Eye (tissue), 1 donor: ENCODE measurements around the gene IGSF11.
"Not testable (repeated sequence)": the region's sequence is repeated elsewhere in the genome, so short reads cannot be mapped to it uniquely, and the experiment has no call there.

Source experiments
- DNase-seq: peaks from one replicate; pipeline ENCODE4 v3.0.0-alpha.2; 2015

Gene IGSF11

GRCh38 chr3:119034256-119035013 lies at the start of gene IGSF11:
Gene IGSF11, minus strand, starts transcription at chr3:119034846. Its CDS starts 264 bp downstream, at chr3:119034582.
- peak; percentile 94 for DNase-seq

- DNase-seq: no peak
These were observed 45.7 kb upstream of the IGSF11 start for GRCh38 chr3:119080364-119080763.

GRCh38 chr3:119073258-119074001 lies 38.8 kb upstream of the IGSF11 start:
- DNase-seq: no peak

- DNase-seq: not testable (repeated sequence)
These were observed 37.8 kb upstream of the IGSF11 start for GRCh38 chr3:119072451-119072850.

GRCh38 chr3:119069725-119070124 lies 35.1 kb upstream of the IGSF11 start:
- DNase-seq: no peak

- DNase-seq: no peak
These were observed 28.8 kb upstream of the IGSF11 start for GRCh38 chr3:119063471-119063870.

GRCh38 chr3:119062892-119063291 lies 28.2 kb upstream of the IGSF11 start:
- DNase-seq: no peak

- DNase-seq: no peak
These were observed 9.9 kb upstream of the IGSF11 start for GRCh38 chr3:119044593-119044992.

GRCh38 chr3:119042162-119042561 lies 7.5 kb upstream of the IGSF11 start:
- DNase-seq: no peak

GRCh38 chr3:119035014-119035346 lies 334 bp upstream of the IGSF11 start:
- DNase-seq: no peak

- peak; percentile 37 for DNase-seq
These were observed 1.0 kb downstream of the IGSF11 start for GRCh38 chr3:119033393-119034255.

- no peak for DNase-seq
These were observed 9.4 kb downstream of the IGSF11 start for GRCh38 chr3:119025171-119025795.

- no peak for DNase-seq
These were observed 14.7 kb downstream of the IGSF11 start for GRCh38 chr3:119019767-119020518.

- no peak for DNase-seq
These were observed 15.8 kb downstream of the IGSF11 start for GRCh38 chr3:119018690-119019463.

- no peak for DNase-seq
These were observed 18.7 kb downstream of the IGSF11 start for GRCh38 chr3:119015942-119016341.

- DNase-seq: no peak
These were observed 20.7 kb downstream of the IGSF11 start for GRCh38 chr3:119013951-119014350.

- DNase-seq: no peak
These were observed 23.1 kb downstream of the IGSF11 start for GRCh38 chr3:119011528-119011927.

GRCh38 chr3:118997190-118997589 lies 37.5 kb downstream of the IGSF11 start:
- no peak for DNase-seq

- DNase-seq: peak; percentile 65
These were observed 42.9 kb downstream of the IGSF11 start for GRCh38 chr3:118991775-118992174.

- no peak for DNase-seq
These were observed 43.7 kb downstream of the IGSF11 start for GRCh38 chr3:118990823-118991560.
